HEK293T (cell line): ENCODE data around the gene GADD45A.

Experiments used
- BHLHE40 ChIP-seq: fragments of 450-650 bp; IDR thresholded peaks from 2 replicates; pipeline ENCODE4 v1.6.1; 2016; ENCODE audit warnings: mild to moderate bottlenecking, moderate library complexity, borderline replicate concordance
- CTBP1 ChIP-seq: fragments of 450-650 bp; IDR thresholded peaks from 2 replicates; pipeline ENCODE4 v1.6.1; 2016; ENCODE audit warnings: borderline replicate concordance
- FOXA1 ChIP-seq: fragments of 450-650 bp; IDR thresholded peaks from 2 replicates; pipeline ENCODE4 v1.6.1; 2016; ENCODE audit warnings: mild to moderate bottlenecking
- FOXM1 ChIP-seq: fragments of 450-650 bp; IDR thresholded peaks from 2 replicates; pipeline ENCODE4 v1.6.1; 2017; ENCODE audit warnings: mild to moderate bottlenecking, borderline replicate concordance
- NFRKB ChIP-seq: fragments of 450-650 bp; IDR thresholded peaks from 2 replicates; pipeline ENCODE4 v1.6.1; 2016; ENCODE audit warnings: mild to moderate bottlenecking, moderate library complexity
- SP1 ChIP-seq: fragments of 450-650 bp; IDR thresholded peaks from 2 replicates; pipeline ENCODE4 v1.6.1; 2017
- SUZ12 ChIP-seq: fragments of 450-650 bp; IDR thresholded peaks from 2 replicates; pipeline ENCODE4 v1.6.1; 2016; ENCODE audit warnings: mild to moderate bottlenecking
- TARDBP ChIP-seq: fragments of 450-650 bp; IDR thresholded peaks from 2 replicates; pipeline ENCODE4 v1.6.1; 2016

- TF ChIP-seq SP1 (no peak), FOXA1 (no peak), TARDBP (no peak), BHLHE40 (no peak), CTBP1 (no peak), NFRKB (no peak), FOXM1 (no peak), SUZ12 (no peak)
Measured at GRCh38 chr1:67713057-67713846, 28.3 kb downstream of the GADD45A start.
